HG03342 (cell line): Measurements from ENCODE around the gene BCAS1.

Source experiments
- ATAC-seq: cut with Tn5 transposase; IDR thresholded peaks from one replicate; pipeline ENCODE4 v1.9.1; 2021; ENCODE audit warnings: mild to moderate bottlenecking, moderate library complexity; ENCODE audit not compliant: unreplicated experiment

The BCAS1 gene

DNA sequence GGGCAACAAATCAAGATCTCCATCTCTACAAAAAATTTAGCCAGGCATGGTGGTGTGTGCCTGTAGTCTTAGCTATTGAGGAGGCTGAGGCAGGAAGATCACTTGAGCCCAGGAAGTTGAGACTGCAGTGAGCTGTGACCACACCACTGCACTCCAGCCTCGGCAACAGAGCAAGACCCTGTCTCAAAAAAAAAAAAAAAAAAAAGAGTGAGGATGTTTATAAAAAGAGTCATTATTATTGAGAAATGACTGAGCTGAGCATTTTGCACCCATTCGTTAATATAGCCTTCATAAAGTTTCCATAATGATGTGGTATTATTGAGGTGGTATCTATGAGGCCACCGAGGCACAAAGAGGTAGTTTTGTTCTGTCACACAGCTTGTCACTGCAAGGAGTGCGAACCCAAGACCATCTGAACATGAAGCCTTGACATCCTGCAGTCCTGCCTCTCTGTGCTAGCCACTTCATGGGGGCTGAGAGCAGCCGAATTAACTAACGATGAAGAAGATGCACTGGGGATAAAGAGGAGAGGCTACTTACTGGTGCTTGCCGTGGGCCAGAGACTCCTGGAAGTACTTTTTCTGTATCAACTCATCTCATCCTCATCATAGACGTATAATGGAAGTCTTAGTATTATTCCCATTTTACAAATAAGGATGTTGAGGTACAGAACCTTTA lies 175.5 kb downstream of the BCAS1 start:
- no peak for ATAC-seq
